Lung (tissue), 12 donors: ENCODE measurements around the gene DMAC2L. TPM values are rescaled to one million over a fixed set of nuclear protein-coding genes. Genes with fewer than 3 reads are reported as not detected.

Experiments
- ATAC-seq: fragments of 200-7000 bp; cut with Tn5 transposase; one replicate; pipeline ENCODE4 v1.9.1; 2020; ENCODE audit warnings: moderate number of reproducible peaks; ENCODE audit not compliant: insufficient read depth, low FRiP score
- DNase-seq, 3 donors: peaks; one replicate each; pipeline ENCODE4 v3.0.0-alpha.2; 2013 to 2017
- H3K27ac ChIP-seq, 2 donors: one replicate each; pipeline ENCODE4 v1.5.1; 2013; ENCODE audit warnings: mild to moderate bottlenecking in 2 of 2, moderate library complexity in 2 of 2, control low read depth in 1 of 2, inconsistent platforms in 1 of 2, low read depth in 1 of 2, low read length in 1 of 2
- H3K27me3 ChIP-seq, 3 donors: one replicate each; pipeline ENCODE4 v1.5.1; 2013; ENCODE audit warnings: low read length in 2 of 3; ENCODE audit not compliant: control insufficient read depth in 3 of 3, insufficient read depth in 3 of 3
- H3K36me3 ChIP-seq, 4 donors: one replicate each; pipeline ENCODE4 v1.5.1; 2013; ENCODE audit warnings: low read length in 4 of 4, mild to moderate bottlenecking in 1 of 4, moderate library complexity in 1 of 4; ENCODE audit not compliant: control insufficient read depth in 4 of 4, insufficient read depth in 4 of 4
- H3K4me1 ChIP-seq, 5 donors: one replicate each; pipeline ENCODE4 v1.5.1; 2013; ENCODE audit warnings: low read length in 5 of 5, mild to moderate bottlenecking in 2 of 5, moderate library complexity in 1 of 5; ENCODE audit not compliant: control insufficient read depth in 5 of 5, insufficient read depth in 5 of 5
- H3K4me3 ChIP-seq: one replicate; pipeline ENCODE4 v1.5.1; 2013; ENCODE audit warnings: mild to moderate bottlenecking, control low read depth, moderate library complexity
- H3K9ac ChIP-seq, 2 donors: one replicate each; pipeline ENCODE4 v1.5.1; 2013; ENCODE audit warnings: low read length in 2 of 2, control low read depth in 1 of 2; ENCODE audit not compliant: insufficient read depth in 1 of 2
- H3K9me3 ChIP-seq, 4 donors: one replicate each; pipeline ENCODE4 v1.5.1; 2013; ENCODE audit warnings: low read length in 3 of 4, mild to moderate bottlenecking in 1 of 4, moderate library complexity in 1 of 4; ENCODE audit not compliant: control insufficient read depth in 4 of 4, insufficient read depth in 3 of 4
- CTCF ChIP-seq: IDR thresholded peaks from 2 replicates; pipeline ENCODE4 v1.5.1; 2012; ENCODE audit warnings: mild to moderate bottlenecking; ENCODE audit errors: control extremely low read depth, extremely low read depth
- WGBS, 2 donors: extraction: QIAGEN DNeasy Blood & Tissue Kit; methylation state at CpG; one replicate each; pipeline ENCODE4 v1.1.7; 2013; 5-methylcytosine and 5-hydroxymethylcytosine counted together
- polyA plus RNA-seq, 2 donors: library from polyadenylated mRNA; stranded (reverse); fragments of 200-250 nt; gene quantifications; one replicate each; pipeline ENCODE4 v1.2.1, GENCODE V29; 2013
- total RNA-seq, 2 donors: library from RNA; depleted of rRNA in 1 of 2; stranded (reverse); fragments of >200 nt in 1 of 2; gene quantifications; one replicate each; pipeline ENCODE4 v1.2.1, GENCODE V29; 2014 to 2021
- donor health status: control.
- donor health status: control.
- donor health status: Bipolar disorder and iron deficiency.
- donor health status: healthy.
- donor health status: DM: yes; HTN: yes; CAD: no.

DMAC2L gene
- total and polyA plus RNA-seq, 4 donors = 9.9 to 21.7 (median 17.9) TPM

- H3K36me3 ChIP-seq = peaks cover 0 to 8% (median 1%) of the 10 kb centered on the region in 4 donors
- TF ChIP-seq CTCF = peak; percentile 75
- H3K4me3 ChIP-seq = no peak overlapping the region
- H3K9me3 ChIP-seq = no peaks in the 10 kb centered on the region
- H3K9ac ChIP-seq = peak overlapping the region in 1 of 2 donors; percentile 76
- 3 to 5% methylated on average over 9 of the region's 9 CpGs for WGBS, 2 donors
- no peaks in the 10 kb centered on the region for H3K27me3 ChIP-seq
- ATAC-seq = peak; percentile 95
- DNase-seq = peak; percentile 81 to 94 (median 93)
- H3K4me1 ChIP-seq = peaks cover 0 to 7% (median 2%) of the 10 kb centered on the region in 5 donors
- peak overlapping the region in 1 of 2 donors; percentile 59 for H3K27ac ChIP-seq
Observed at GRCh38 chr14:50321009-50321660, 9.0 kb downstream of the DMAC2L start.

DNA sequence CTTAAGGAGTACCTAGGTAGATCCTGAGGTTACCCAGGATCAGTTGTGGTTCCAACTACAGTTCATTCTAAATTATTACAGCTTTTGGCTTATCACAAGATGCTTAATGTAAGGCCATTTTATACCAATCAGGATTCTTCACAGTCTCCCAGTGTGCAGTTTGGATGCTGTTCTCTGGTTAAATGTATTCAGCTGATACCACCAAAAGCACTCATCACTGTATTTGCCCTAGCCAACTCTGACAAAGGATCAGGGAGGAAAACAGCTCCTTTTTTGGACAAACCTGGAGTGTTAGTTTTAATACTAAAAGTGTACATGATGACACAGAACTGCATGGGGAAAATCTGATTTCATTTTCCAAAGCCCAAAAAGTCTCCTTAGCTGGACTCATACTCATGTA, 19.5 kb downstream of the DMAC2L start:
- TF ChIP-seq CTCF = no peak
- H3K36me3 ChIP-seq = peaks cover 5 to 20% (median 6%) of the 10 kb centered on the region in 4 donors

GRCh38 chr14:50333014-50333509, 20.9 kb downstream of the DMAC2L start:
- Histone ChIP-seq H3K4me3 (no peak overlapping the region), H3K4me1 (peaks cover 5 to 19% (median 13%) of the 10 kb centered on the region in 5 donors), H3K36me3 (peaks cover 4 to 23% (median 7%) of the 10 kb centered on the region in 4 donors), H3K9me3 (no peaks in the 10 kb centered on the region), H3K27me3 (no peaks in the 10 kb centered on the region), H3K27ac (peak overlapping the region in 1 of 2 donors; percentile 71), H3K9ac (no peak overlapping the region)
- WGBS, 2 donors = 53 to 67% methylated on average over 3 of the region's 3 CpGs
- DNase-seq = no peak
- ATAC-seq = no peak
- no peak for TF ChIP-seq CTCF

More for the DNA sequence above, 19.5 kb downstream of the DMAC2L start:
- Histone ChIP-seq H3K9me3 (no peaks in the 10 kb centered on the region), H3K4me1 (peaks cover 5 to 19% (median 13%) of the 10 kb centered on the region in 5 donors), H3K9ac (no peak overlapping the region), H3K4me3 (no peak overlapping the region), H3K27me3 (no peaks in the 10 kb centered on the region), H3K27ac (no peak overlapping the region)
- no peak for DNase-seq
- no peak for ATAC-seq
